K562 (cell line): Measurements from ENCODE around the gene DTNB. TPM values are rescaled to one million over a fixed set of nuclear protein-coding genes. Genes with fewer than 3 reads are reported as not detected.

Experiments
- CHD7 ChIP-seq: fragments of 200-600 bp; sonication (generic); IDR thresholded peaks from one replicate; pipeline ENCODE4 v1.6.1; 2012; ENCODE audit warnings: mild to moderate bottlenecking, low read depth, low read length, inconsistent platforms
- polyA plus RNA-seq, 8 experiments: library from polyadenylated mRNA; depleted of rRNA in 4 of 8; stranded (reverse) in 5 of 8; unstranded in 3 of 8; fragments of >200 nt; fragmentation: Nextera tagmentation in 2 of 8; fragmentation: Illumina TruSeq in 1 of 8; extraction: Ambion mirVana in 2 of 8; extraction: Trizol in 1 of 8; gene quantifications; 2 replicates each; pipeline versions ENCODE4 v1.2.1 to v1.2.3, GENCODE V29; 2011 to 2014; ENCODE audit warnings: inconsistent platforms in 1 of 8, missing spikeins in 1 of 8
- total RNA-seq, 7 experiments: library from RNA; depleted of rRNA in 6 of 7; stranded (reverse); fragments of >200 nt in 6 of 7; fragmentation: Illumina TruSeq in 2 of 7; extraction: Trizol in 2 of 7; gene quantifications; 2 replicates each; pipeline versions ENCODE4 v1.2.1 to v1.2.3, GENCODE V29; 2011 to 2021; ENCODE audit warnings: low replicate concordance in 1 of 7

The DTNB gene
- total and polyA plus RNA-seq, 9 of the 15 experiments (the other 6 are each of a cell fraction or from before 2014, with no cell fraction given): 0.18 to 2.0 (median 0.77) TPM; not detected in 2

GRCh38 chr2:25623361-25623760 is 50.0 kb downstream of the DTNB start (continued):
- no peak for TF ChIP-seq CHD7
